ENCODE results near the gene TXLNA.

Gene TXLNA

GRCh38 chr1:32197837-32198236, 18.4 kb downstream of the TXLNA start:
- 0 out of 2 replicates have a peak, but pooled peaks cover 3% of the 10 kb centered on the region for H3K79me2 ChIP-seq (ENCODE audit: insufficient read depth, low read length)
- H3K27ac ChIP-seq (ENCODE audit: low read depth, low read length) = no peak overlapping the region
- no peak overlapping the region for H2AFZ ChIP-seq (ENCODE audit: low read depth, low read length, severe bottlenecking)
- no peaks in the 10 kb centered on the region for H3K9me2 ChIP-seq (replicated peaks; ENCODE audit: insufficient read depth, low read length)
- H3K9ac ChIP-seq (ENCODE audit: low read length) = no peak overlapping the region
- H3K4me2 ChIP-seq (ENCODE audit: low read depth, low read length, poor library complexity, severe bottlenecking) = no peak overlapping the region
- peaks cover 7% of the 10 kb centered on the region; the same call in 1 of the 2 replicates for H3K36me3 ChIP-seq (ENCODE audit: low read length)
- no peaks in the 10 kb centered on the region for H4K20me1 ChIP-seq (ENCODE audit: low read depth, low read length)
- peaks cover 19% of the 10 kb centered on the region for H3F3A ChIP-seq (ENCODE audit: insufficient read depth)
- TF ChIP-seq CTCF (IDR thresholded peaks at IDR 0.05; ENCODE audit: insufficient read depth, low read length, poor library complexity, severe bottlenecking) = no peak
- TF ChIP-seq EZH2phosphoT487 (conservative IDR thresholded peaks at IDR 0.05; ENCODE audit: low read length) = no peak
- no peaks in the 10 kb centered on the region for H3K9me3 ChIP-seq (ENCODE audit: insufficient read depth, low read length)
- no peak overlapping the region for H3K4me3 ChIP-seq (ENCODE audit: insufficient read depth, low read length, poor library complexity, severe bottlenecking)
- H3K27me3 ChIP-seq (ENCODE audit: low read length) = no peaks in the 10 kb centered on the region

GRCh38 chr1:32198237-32199042, 19.0 kb downstream of the TXLNA start:
- no peaks in the 10 kb centered on the region for H3K9me3 ChIP-seq (ENCODE audit: insufficient read depth, low read length)
- H3F3A ChIP-seq (ENCODE audit: insufficient read depth) = peaks cover 19% of the 10 kb centered on the region
- 0 out of 2 replicates have a peak, but pooled peaks cover 3% of the 10 kb centered on the region for H3K79me2 ChIP-seq (ENCODE audit: insufficient read depth, low read length)
- peaks cover 7% of the 10 kb centered on the region; the same call in 1 of the 2 replicates for H3K36me3 ChIP-seq (ENCODE audit: low read length)
- H3K27me3 ChIP-seq (ENCODE audit: low read length) = no peaks in the 10 kb centered on the region
- H3K27ac ChIP-seq (ENCODE audit: low read depth, low read length) = no peak overlapping the region
- H3K9ac ChIP-seq (ENCODE audit: low read length) = no peak overlapping the region
- H3K4me2 ChIP-seq (ENCODE audit: low read depth, low read length, poor library complexity, severe bottlenecking) = no peak overlapping the region
- no peaks in the 10 kb centered on the region for H3K9me2 ChIP-seq (replicated peaks; ENCODE audit: insufficient read depth, low read length)
- no peak overlapping the region for H3K4me3 ChIP-seq (ENCODE audit: insufficient read depth, low read length, poor library complexity, severe bottlenecking)
- no peak for TF ChIP-seq CTCF (IDR thresholded peaks at IDR 0.05; ENCODE audit: insufficient read depth, low read length, poor library complexity, severe bottlenecking)
- no peak for TF ChIP-seq EZH2phosphoT487 (conservative IDR thresholded peaks at IDR 0.05; ENCODE audit: low read length)
- H4K20me1 ChIP-seq (ENCODE audit: low read depth, low read length) = no peaks in the 10 kb centered on the region
- no peak overlapping the region for H2AFZ ChIP-seq (ENCODE audit: low read depth, low read length, severe bottlenecking)

DNA sequence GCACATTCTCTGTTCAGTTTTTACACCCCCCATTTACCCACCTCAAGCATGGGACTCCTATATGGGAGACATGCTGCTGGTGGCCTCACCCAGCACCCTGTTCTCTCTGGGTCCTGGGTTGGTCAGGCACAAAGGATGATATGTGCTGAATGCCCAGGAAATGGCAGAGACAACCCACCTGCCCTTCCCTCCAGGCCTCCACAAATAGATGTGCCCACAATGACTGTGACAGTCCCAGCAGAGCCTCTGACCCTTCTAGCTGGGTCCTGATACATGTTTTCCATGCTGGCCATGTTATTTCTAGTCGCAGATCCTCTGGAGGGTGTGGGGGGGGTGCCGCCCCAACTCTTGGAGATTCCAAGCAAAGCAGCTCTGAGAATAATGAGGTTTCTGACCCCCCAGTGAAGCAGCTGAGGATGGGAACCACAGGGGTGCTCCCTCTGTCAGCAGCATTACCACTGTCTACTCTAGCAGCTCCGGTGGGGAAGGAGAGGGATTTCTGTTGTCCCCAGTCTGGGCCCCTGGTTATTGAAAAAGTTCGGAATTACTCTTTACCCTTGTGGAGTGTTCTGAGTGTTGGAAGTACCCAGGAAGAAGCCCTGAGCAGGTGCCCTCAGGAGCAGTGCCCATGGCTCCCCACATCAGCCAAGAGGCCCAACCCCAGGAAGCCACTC, 19.7 kb downstream of the TXLNA start:
- Histone ChIP-seq H3F3A (ENCODE audit: insufficient read depth) (peaks cover 19% of the 10 kb centered on the region), H3K36me3 (ENCODE audit: low read length) (peaks cover 3% of the 10 kb centered on the region; the same call in 1 of the 2 replicates), H3K9ac (ENCODE audit: low read length) (peak overlapping the region; percentile 71; the same call in 1 of the 2 replicates), H4K20me1 (ENCODE audit: low read depth, low read length) (no peaks in the 10 kb centered on the region), H3K27ac (ENCODE audit: low read depth, low read length) (peak overlapping the region; percentile 62), H3K4me3 (ENCODE audit: insufficient read depth, low read length, poor library complexity, severe bottlenecking) (no peak overlapping the region), H3K27me3 (ENCODE audit: low read length) (no peaks in the 10 kb centered on the region), H3K79me2 (ENCODE audit: insufficient read depth, low read length) (0 out of 2 replicates have a peak, but pooled peaks cover 3% of the 10 kb centered on the region), H3K9me2 (replicated peaks; ENCODE audit: insufficient read depth, low read length) (no peaks in the 10 kb centered on the region), H2AFZ (ENCODE audit: low read depth, low read length, severe bottlenecking) (no peak overlapping the region), H3K9me3 (ENCODE audit: insufficient read depth, low read length) (no peaks in the 10 kb centered on the region), H3K4me2 (ENCODE audit: low read depth, low read length, poor library complexity, severe bottlenecking) (peak overlapping the region; percentile 64)
- no peak for TF ChIP-seq EZH2phosphoT487 (conservative IDR thresholded peaks at IDR 0.05; ENCODE audit: low read length)
- no peak for TF ChIP-seq CTCF (IDR thresholded peaks at IDR 0.05; ENCODE audit: insufficient read depth, low read length, poor library complexity, severe bottlenecking)
